Astrocyte of the spinal cord (primary cell): ENCODE measurements around the gene KIF26B.

ENCODE experiments used
- DNase-seq: peaks from one replicate; pipeline ENCODE4 v3.0.0; 2011; ENCODE audit warnings: low read depth, low spot score
- H3K4me3 ChIP-seq: 2 replicates; pipeline ENCODE4 v1.5.1; 2011; ENCODE audit warnings: low read depth, mild to moderate bottlenecking, low read length, moderate library complexity
- CTCF ChIP-seq: IDR thresholded peaks from 2 replicates; pipeline ENCODE4 v1.5.1; 2012; ENCODE audit warnings: low read depth, mild to moderate bottlenecking, low read length, inconsistent platforms
- in situ Hi-C: cut with HindIII; loops from 2 replicates; pipeline ENCODE4 v1.10.0; 2017; ENCODE audit warnings: low sequenced_read_pairs

Gene KIF26B

GRCh38 chr1:245458761-245459174 is 304.0 kb downstream of the KIF26B start:
- in situ Hi-C loops = no loop called here
- no peak overlapping the region for H3K4me3 ChIP-seq
- no peak for DNase-seq

GRCh38 chr1:245459621-245460020 is 304.8 kb downstream of the KIF26B start:
- H3K4me3 ChIP-seq = no peak overlapping the region
- no peak for DNase-seq
- no peak for TF ChIP-seq CTCF
- in situ Hi-C loops = no loop called here

More at GRCh38 chr1:245458761-245459174, 304.0 kb downstream of the KIF26B start:
- no peak for TF ChIP-seq CTCF

GRCh38 chr1:245461681-245462080 is 306.9 kb downstream of the KIF26B start:
- no peak overlapping the region for H3K4me3 ChIP-seq
- in situ Hi-C loops = no loop called here
- no peak for DNase-seq
- no peak for TF ChIP-seq CTCF

- no peak overlapping the region for H3K4me3 ChIP-seq
- in situ Hi-C loops = no loop called here
- TF ChIP-seq CTCF = no peak
- DNase-seq = no peak
Measured at GRCh38 chr1:245462161-245462560, 307.4 kb downstream of the KIF26B start.

GRCh38 chr1:245463392-245464165 is 308.8 kb downstream of the KIF26B start:
- in situ Hi-C loops = no loop called here
- H3K4me3 ChIP-seq = no peak overlapping the region
- DNase-seq = no peak
- TF ChIP-seq CTCF = no peak

GRCh38 chr1:245464290-245464689 is 309.5 kb downstream of the KIF26B start:
- no peak overlapping the region for H3K4me3 ChIP-seq
- no peak for TF ChIP-seq CTCF
- in situ Hi-C loops = no loop called here
- DNase-seq = no peak
